HUDEP-2 (cell line): ENCODE results near the gene PRDX4.
"Not testable (repeated sequence)": the region's sequence is repeated elsewhere in the genome, so short reads cannot be mapped to it uniquely, and the experiment has no call there.

Source experiments
- DNase-seq, 76 experiments: peaks; one replicate each; lab custom pipeline; 2025; ENCODE audit not compliant: unreplicated experiment in 76 of 76; lab: John Stamatoyannopoulos, UW

Gene PRDX4

DNA sequence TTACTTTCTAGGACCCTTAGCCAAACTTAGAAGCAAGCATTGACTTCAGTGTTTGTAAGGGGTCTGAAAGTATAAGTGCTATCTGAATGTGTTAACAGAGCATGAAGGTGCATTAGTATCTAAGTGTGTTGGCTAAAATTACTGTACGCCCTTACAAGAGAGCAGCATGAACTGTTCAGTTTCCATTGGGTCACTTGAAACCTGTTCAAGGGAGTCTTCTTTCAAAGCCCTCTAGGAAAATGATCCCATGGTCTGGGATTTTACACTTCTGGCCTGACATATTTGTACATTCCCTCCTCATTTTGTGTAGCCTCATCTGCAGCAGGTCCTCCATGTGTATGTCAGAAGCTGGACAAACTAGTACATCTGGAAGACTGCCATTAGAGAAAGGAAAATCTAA, 3.2 kb downstream of the PRDX4 start:
- no peak for DNase-seq

DNA sequence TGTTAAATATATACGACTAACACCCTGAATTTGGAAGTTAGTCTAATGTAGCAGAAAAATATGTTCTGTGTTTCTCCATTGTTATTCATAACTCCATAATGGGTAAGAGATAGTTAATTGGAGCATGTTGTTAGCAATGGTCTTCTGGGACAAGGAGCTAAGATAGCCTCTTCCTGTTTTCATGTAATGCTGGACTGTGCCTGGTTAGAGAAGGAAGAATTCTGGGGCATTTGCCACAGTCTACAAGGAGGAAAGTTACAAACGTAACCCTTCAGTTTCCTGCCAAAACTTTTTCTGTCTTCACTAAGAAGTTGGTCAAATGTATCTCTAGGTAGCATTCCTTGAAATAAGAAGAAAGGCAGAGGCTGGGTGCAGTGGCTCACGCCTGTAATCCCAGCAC, 5.8 kb downstream of the PRDX4 start:
- DNase-seq, result no peak

DNA sequence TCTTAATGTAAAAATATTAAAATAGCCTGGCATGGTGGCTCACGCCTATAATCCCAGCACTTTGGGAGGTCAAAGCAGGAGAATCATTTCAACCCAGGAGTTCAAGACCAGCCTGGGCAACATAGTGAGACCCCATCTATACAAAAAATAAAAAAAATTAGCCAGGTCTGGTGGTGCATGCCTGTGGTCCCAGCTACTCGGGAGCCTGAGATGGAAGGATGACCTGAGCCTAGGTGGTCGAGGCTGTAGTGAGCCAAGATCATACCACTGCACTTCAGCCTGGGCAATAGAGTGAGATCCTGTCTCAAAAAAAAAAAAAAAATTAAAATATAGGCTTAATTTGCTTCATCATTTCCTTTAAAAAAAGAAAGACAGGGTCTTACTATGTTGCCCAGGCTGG, 9.2 kb downstream of the PRDX4 start:
- not testable (repeated sequence) for DNase-seq

DNA sequence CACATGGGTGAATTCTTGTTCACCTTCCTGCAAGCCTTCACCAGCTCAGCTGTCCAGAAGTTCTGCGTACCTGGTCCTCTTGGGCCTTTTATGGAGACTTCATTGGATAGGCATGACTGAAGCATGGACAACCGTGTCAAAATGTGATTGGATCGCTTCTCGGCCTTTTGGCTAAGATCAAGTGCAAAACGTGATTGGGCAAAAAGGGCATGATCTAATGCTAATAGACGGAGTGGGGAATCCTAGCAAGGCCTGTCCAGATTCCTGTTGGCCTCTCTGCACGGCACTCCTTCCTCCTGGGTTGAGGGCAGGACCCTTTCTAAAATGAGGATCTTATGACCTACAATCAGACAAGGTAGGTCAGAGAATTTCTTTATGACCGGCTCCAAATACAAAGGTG, 24.9 kb downstream of the PRDX4 start:
- DNase-seq, result no peak

DNA sequence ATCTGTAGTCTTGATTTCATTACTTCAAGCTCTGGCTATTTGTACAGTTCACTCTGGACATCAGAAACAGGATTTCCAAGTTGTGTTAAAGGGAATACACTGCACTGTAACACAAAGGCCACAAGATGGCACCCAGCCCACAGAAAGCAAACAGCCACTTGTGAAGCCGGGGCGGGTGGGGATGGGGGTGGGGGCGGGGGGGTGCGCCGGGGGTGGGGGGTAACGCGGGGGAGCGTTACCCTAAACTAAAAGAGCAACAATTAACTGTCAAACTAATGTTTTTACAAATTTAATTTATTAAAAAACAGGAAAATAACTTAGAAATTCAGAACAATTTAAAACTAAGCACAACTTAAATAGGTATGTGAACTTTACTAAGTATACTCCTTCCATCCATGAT, 27.3 kb downstream of the PRDX4 start:
- DNase-seq, result peak in 53 of 76 experiments; percentile 0 to 54 (median 13)

DNA sequence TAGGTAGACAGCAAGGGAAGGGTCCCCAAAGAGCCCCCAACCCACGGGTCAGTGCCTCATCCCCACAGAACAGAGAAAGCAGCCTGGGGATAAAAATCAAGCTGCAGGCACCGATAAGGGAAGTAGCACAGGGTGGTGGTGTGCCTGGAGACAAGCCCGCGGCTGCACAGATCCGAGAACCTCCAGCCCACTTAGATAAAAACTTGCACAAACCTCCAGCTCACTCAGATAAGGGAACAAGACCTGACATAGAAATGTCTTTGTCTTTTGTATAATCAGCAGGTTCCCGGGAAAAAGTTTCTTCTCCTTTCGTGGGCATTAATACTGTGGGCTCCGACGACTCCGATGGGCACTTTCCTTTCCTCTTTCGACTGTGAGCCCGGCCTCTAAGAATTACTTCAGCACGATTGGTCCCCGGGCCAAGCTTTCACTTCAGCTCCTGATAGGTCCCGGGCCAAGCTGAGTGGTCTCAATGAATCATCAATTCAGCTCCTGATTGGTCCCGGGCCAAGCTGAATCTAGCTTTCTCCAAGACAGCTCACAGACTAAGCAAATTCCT, 32.4 kb downstream of the PRDX4 start:
- DNase-seq, result peak in 73 of 76 experiments; percentile 1 to 78 (median 52)

DNA sequence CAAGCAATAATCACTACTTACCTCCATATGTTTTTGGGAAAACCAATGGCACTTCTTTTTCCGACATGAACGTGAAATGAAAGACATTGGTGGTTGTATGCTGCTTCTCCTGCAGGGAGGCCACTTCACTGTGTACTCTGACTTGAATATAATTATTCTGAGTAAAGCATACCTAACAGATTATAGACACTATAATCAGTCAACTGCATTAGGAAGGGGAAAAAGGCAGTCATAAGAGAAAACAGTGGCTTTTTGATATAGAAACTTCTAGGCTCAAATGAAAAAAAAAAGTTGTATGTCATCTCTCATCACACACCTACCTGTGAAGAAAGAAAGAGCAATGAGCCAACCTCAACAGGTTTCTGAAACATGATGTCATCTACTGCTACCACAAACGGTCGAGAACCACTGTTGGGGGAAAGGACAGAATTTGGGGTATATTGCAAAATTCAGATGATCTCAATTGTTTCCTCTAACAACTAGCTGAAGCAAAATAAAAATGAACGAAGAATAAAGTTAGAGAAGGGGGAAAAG, 37.4 kb downstream of the PRDX4 start:
- no peak for DNase-seq

DNA sequence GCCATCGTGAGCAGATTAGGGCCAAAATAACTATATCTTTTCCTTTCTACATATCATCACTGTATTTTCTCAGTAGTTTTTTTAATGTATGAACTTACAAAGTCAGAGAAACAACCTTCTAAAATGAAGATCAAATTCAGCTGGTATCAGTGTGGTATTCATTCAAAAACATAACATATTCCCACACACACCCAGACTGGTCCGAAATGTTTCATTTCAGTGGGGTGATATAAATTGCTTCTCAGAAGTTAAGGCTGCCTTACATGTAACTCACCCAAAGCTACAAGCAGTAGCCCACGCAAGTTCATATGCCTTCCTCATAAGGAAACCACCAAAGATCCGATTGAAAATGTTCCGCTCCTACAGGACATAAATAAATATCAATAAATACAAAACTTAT, 37.9 kb downstream of the PRDX4 start:
- no peak for DNase-seq

DNA sequence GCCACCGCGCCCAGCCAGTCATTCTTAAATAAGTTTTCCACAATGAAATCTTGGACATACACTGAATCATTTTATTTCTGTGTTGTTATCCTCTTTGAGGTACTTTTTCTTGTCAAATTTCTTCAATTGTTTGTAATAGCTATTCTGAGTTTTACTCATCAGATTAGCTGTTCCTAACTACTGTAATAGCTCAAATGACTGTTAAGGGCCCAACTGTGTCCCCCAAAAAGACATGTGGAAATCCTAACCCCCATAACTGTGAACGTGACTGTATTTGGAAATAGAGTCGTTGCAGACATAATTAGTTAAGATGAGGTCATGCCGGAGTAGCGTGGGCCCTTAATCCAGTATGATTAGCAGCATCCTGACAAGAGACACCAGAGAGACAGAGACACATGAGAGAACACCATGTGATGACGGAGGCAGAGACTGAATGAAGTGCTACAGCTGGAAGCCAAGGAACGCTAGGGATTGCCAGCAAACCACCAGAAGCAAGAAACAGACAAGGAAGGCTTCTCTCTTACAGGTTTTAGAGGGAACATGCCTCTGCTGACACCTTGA, 52.9 kb downstream of the PRDX4 start:
- DNase-seq, result no peak

DNA sequence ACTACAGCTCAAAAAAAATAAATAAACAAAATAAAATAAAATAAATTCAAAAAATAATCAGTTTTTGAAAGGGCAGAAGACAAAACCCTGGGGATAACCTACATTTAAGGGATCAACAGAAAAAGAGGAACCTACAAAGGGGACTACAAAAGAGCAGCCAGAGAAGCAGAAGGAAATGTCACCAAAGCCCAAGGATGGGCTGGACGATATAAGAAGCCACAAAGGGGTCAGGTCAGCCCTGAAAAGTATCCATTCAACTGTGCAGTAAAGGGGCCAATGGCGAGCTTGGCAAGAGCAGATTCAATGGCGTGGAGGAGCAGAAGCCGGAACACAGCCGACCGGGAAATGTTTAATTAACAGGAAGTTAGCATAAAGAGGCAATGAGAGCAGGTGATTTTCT, 58.9 kb downstream of the PRDX4 start:
- no peak for DNase-seq

DNA sequence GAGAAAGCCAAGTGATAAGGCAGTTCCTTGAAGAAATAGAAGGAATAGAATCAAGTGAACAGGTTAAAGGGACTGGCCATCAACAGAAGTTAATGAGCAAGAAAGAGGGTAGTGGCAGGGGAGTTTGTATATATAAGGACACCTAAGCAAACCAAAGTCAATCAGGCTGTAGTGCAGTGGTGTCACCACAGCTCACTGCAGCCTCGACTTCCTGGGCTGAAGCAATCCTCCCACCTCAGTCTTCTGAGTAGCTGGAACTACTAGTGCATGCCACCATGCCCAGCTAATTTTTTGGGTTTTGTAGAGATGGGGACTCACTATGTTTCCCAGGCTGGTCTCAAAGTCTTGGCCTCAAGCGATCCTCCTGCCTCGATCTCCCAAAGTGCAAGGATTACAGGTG, 59.9 kb downstream of the PRDX4 start:
- DNase-seq, result no peak

DNA sequence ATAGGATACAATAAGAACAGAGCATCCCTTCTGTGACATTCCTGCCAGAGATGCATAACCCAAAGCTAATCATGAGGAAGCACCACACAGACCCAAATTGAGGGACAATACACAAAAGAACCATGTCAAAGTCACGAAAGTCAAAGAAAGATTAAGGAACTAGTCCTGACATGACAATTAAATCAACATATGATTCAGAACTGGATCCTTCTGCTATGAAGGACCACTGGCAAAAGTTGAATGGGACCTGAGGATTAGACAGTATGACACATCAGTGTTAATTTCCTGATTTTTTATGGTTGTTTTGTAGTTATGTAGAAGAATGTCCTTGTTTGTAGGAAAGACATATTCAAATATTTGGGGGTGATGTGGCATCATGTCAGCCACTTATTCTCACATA, 61.9 kb downstream of the PRDX4 start:
- no peak for DNase-seq

DNA sequence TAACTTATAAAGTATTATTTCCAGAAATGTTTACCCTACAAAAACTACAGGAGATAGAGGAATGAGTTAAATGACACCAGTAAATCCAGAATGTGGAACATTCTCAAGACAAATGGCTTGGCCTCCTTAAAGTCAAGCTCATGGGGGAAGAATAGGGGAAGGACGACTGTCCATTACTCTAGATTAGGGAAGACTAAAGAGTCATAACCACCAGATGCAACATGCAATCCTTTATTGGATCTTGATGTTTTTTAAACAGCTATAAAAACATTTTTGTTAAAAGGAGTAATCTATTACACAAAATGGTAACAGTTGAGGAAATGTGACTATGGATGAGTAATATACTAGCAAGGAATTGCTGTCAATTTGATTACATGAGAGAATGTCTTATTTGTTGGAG, 64.7 kb downstream of the PRDX4 start:
- DNase-seq, result no peak

DNA sequence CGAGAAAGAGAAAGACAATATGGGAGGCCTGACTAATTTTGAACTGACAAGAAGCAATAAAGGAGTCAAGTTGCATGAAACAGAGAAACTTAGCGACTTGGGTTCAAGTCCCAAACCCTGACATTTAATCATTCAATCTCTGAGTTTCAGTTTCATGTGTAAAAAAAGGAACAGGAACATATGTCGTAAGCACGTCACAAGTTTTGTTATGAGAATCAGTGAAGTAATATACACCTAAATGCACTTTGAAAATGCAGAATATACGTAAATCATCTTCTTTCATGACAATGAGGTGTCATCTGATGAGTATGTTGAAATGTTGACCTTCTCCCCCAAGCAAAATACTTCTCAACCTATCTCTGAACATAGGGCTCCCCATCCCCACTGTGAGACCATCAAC, 65.4 kb downstream of the PRDX4 start:
- DNase-seq, result no peak
